HG02840 (cell line): ENCODE results near the gene C1QTNF1.

ENCODE experiments used
- ATAC-seq: cut with Tn5 transposase; IDR thresholded peaks from one replicate; pipeline ENCODE4 v1.9.1; 2021; ENCODE audit warnings: mild to moderate bottlenecking, moderate library complexity, moderate number of reproducible peaks; ENCODE audit not compliant: unreplicated experiment, low FRiP score

Gene C1QTNF1

DNA sequence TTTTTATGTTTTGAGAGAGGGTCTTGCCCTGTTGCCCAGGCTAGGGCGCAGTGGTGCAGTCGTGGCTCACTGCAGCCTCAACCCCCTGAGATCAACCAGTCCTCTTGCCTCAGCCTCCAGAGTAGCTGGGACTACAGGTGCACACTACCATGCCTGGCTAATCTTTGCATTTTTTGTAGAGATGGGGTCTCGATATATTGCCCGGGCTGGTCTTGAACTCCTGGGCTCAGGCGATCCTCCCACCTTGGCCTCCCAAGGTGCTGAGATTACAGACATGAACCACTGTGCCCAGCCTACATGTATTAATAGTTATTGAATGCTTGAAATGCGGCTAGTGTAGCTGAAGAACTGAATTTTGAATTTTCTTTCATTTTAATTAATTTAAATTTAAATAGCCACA is 12.2 kb downstream of the C1QTNF1 start:
- no peak for ATAC-seq

DNA sequence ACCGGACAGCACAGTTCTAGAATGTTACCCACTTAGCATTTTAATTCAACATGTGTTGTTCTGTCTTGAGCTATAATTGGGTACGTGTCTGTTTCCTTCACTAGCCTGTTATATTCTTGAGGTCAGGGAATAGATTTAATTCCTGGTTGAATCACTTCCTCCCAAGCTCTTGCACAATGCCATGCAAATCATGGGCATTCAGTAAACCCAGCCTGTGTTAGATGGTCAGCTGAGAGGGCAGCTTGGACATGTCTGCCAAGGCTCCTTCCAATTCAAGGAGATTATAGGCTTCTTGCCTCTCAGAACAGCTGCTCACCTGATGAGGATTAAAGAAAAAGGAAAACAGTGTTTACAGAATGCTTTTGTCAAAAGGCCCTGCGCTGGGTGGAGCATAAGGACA is 12.6 kb downstream of the C1QTNF1 start:
- ATAC-seq: no peak

DNA sequence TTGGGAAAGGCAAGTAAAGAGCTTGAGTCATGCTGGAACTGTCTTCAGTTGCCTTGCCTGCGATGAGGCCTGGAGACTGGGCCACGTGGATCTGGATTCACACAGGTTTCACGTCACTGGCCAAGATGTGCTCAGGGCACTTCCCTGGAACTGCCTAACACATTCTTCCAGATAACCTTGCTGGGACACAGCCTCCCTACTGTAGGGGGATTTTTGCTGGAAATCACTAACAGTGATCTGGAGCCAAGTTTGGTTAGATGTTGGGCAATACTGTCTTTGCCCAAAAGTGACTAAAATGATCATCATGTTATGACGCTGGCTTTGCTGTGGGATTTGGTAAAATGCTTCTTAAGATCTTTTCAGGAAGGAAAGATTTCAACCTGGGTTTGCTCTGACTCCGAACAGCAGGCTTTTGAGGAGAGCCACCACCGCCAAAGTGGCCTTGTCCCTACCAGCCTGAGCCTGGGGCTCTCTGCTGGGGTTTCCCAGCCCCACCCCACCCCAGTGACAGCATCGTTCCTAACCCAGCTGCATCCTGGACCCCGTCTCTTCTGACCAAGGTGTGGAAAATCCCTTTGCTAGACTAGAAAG is 14.7 kb downstream of the C1QTNF1 start:
- ATAC-seq: no peak

DNA sequence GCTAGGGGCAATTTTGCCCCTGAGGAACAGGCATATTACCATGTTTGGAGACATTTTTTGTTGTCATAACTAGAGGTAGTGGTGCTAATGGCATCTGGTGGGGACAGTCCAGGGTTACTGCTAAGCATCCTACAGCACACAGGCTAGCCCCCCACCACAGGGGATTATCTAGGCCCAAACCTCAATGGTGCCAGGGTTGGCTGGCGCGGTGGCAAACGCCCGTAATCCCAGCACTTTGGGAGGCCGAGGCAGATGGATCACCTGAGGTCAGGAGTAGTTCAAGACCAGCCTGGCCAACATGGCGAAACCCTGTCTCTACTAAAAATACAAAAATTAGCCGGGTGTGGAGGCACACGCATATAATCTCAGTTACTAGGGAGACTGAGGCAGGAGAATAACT is 15.2 kb downstream of the C1QTNF1 start:
- ATAC-seq: no peak

DNA sequence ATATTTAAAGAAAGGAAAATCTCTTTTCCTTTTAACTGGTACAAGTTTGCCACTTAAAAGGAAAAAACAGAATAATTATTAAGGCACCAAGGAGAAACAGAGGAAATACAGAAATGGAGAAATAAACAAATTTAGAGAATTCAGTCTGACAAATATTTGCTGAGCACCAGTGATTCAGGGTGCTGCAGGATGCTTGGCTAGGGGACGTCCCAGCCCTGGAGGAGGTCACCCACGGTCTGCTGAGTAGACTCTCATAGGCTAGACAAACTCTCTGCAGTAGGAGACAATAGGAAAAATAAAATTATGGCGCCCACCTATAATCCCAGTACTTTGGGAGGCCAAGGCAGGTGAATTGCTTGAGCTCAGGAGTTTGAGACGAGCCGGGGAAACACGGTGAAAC is 15.9 kb downstream of the C1QTNF1 start:
- ATAC-seq: no peak

DNA sequence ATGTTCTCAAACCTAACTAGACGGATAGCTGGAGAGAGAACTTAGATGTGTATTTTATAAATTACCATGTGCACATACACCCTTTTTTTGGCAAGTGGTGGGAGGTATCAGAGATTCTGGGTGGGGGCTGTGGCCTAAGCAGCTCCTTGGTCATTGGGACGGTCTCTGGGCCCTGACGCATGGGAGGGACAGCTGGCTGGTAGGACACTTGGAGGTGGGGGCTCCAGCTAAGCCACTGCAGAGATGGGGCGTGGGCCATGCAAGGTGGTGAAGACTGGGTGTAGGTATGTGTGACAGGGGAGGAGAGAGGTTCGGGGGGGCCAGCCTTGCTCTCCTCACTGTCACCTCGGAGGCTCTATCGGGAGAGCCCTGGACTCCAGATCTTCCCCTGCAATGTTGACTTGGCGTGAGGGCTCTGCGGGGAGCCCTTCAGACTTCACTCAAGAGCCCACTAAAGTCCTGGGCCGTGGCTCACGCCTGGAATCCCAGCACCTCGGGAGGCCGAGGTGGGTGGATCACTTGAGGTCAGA is 17.1 kb downstream of the C1QTNF1 start:
- no peak for ATAC-seq

DNA sequence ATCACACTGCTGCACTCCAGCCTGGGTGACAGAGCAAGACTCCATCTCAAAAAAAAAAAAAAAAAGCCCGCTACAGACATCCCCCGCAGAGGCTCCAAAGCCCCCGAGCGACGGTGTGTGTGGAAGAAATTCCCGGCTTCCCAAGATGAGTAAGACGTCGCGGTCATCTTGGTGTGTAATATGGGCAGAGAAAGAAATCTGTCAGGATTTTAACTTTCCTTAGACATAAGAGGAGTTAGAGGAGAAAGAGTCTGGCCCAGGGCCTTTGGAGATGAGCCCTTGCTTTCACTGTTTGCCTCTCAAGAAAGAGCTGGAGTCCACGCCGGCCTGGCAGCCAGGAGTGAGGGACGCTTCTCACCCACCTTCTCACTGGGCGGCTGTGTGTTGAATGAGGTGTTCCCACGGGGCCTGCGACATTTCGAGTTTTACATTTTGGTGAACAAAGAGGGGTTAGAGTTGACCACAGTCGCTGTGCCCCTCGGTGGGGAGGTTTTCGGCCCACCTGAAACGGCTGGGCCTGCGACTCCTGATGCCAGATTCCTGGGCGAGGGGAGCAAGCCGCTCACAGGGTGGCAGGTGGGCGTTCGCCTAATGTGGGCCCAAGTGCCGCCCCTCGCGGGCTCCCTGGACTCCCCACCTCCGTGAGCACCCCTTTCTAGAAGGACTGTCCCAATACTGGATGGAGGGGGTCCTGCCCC is 17.9 kb downstream of the C1QTNF1 start:
- ATAC-seq: no peak

DNA sequence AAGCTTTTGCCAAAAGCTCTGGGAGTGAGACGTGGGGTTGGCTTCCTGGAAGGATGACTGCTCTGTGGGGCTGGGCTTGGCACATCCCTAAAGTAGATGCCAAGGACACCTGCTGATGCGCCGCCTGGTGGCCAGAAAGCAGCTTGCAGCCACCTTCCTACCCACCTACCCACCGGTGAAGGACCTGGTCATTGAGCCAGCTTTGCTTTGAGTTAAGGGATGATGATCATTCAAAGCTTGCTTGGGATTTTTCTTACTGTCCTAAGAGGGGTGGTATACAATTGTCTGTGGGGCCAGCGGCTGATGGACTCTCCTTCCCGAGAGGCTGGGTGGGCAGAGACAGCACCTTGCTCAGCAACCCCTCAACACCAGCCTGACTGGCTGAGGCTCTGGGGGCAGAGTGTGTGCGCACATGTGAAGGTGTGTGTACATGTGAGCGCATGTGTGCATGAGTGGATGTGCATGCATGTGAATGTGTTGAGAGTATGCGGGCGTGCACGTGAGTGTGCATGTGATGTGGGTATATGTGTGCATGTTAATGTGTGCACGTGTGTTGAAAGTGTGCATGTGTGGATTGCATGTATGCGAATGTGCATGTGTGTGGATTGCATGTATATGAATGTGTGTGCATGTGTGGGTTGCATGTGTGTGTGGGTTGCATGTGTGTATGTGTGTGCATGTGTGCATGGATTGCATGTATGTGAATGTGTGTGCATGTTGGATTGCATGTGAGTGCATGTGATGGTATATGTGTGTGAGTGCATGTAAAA is 18.6 kb downstream of the C1QTNF1 start:
- ATAC-seq: no peak

DNA sequence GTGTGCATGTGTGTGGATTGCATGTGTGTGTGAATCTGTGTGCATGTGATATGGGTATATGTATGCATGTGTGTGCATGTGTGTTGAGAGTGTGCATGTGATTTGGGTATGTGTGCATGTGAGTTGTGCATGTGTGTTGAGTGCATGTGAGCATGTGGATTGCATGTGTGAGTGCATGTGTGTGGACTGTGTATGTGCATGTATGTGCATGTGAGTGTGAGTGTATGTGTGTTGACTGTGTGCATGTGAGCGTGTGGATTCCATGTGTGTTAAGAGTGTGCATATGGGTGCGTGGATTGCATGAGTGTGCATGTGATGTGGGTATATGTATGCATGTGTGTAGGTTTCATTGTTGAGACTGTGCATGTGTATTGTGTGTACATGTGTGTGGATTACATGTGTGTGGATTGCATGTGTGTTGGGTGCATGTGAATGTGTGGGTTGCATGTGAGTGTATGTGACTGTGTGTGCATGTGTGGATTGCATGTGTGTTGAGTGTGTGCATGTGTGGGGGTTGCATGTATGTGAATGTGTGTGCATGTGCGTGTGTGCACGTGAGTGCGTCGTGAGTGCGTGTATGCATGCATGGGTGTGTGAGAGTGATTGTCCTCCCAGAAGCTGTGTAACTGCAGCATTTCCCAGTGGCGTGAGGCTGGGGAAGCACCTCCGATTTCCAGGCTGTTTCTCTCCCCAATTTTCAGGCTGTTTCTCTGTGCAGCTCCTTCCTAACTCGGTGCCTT is 19.4 kb downstream of the C1QTNF1 start:
- ATAC-seq: no peak

DNA sequence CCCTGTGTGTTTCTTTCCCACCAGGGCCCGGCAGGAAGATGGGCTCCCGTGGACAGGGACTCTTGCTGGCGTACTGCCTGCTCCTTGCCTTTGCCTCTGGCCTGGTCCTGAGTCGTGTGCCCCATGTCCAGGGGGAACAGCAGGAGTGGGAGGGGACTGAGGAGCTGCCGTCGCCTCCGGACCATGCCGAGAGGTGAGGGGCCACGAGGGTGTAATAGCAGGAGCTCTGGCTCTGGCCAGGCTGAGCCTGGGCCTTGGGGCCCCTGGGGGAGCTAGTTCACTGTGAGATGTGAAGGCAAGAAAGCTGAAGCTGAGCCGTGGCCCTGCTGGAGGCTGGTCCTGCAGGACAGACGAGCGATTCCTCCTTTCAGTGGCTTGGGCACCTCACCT is 20.0 kb downstream of the C1QTNF1 start:
- ATAC-seq: no peak

DNA sequence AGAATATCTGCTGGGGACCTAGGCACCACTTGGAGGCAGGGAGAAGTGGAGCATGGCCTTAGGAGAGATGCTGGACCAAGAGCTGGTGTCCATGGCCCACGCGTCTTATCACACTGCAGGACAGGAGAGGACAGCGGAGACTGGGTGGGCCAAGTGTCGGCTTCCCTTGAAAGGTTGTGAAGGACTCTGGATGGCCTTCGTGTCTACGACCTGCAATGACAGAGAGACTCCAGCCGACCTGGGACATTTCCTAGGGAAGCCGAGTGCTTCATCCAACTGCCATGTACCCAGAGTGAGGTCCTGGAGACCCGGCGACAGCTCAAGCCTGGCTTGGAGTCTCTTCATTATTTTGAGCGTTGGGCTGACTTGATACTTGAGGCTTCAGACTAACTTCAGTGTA is 20.5 kb downstream of the C1QTNF1 start:
- no peak for ATAC-seq

DNA sequence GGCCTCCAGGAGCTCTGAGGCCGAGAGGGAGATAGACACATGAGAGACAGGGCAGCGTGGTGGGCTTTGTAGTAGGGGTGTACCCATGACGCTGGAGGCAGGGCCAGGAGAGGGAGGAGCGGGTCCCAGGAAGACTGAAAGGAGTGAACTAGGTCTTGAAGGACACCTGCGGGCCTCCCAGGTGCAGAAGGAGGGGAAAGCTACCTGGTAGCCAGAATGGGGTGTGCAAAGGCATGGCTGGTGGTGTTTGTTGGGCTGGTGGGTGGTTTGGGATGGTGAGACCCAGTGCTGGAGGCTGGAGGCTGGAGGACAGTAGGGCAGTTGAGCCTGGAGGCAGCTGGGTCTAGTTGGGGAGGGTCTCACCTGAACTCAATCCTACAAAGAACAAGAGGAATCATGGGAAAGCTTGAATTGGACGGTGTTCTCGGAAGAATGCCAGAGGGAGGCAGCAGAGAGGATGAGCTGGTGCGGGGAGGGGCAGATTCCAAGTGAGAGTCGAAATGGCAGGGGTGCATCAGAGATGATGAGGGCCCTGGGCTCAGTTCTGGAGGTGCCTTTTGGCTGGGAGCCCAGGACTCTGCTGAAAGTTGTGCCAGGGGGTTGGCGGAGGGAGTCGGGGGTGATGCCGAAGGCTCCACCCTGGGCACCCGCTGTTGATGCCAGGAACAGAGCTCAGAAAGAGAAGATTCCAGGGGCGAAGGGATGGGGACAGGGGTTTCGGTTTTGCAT is 21.2 kb downstream of the C1QTNF1 start:
- no peak for ATAC-seq

DNA sequence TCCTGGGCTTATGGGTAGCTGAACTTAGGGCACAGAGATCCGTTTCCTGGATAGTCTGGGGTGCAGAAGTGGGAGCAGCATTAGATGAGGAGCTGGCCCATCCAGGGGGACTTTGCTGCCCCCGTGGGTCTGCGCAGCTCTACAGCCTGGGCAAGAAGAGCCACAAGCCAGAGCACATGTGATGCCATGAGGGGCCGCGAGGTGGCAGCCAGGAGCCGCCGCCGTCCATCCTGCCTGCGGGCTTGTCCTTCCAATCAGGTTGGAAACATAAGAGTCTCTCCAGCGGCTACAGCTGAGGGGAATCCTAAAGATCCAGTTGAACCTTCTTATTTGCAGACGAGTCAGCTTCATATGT is 21.9 kb downstream of the C1QTNF1 start:
- ATAC-seq: no peak

DNA sequence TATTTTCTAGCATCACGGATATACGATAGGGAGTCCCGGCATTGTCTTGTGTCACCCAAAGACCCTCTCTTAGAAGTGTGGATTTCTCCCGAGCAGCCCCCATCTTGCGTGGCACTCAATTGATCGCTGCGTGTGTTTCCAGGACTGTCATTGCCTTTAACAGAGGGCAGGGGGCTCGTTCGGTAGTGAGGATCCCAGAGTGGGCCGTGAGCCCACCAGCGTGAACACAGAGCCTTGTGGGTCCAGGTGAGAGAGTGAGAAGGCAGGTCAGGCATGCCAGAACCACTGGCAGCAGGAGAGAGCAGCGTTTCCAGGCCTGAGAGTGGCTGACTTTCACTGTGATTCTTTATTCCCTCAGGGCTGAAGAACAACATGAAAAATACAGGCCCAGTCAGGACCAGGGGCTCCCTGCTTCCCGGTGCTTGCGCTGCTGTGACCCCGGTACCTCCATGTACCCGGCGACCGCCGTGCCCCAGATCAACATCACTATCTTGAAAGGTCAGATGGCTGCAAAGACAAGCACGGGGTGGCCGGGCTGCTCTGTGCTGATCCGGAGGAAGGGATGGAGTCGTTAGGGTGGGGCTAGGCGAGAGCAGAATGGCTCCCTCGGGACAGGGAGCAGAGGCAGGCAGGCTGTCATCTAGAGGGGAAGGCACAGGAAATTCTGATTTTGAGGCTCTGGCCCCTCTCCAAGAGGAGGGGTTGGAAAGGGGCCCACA is 22.4 kb downstream of the C1QTNF1 start:
- no peak for ATAC-seq

DNA sequence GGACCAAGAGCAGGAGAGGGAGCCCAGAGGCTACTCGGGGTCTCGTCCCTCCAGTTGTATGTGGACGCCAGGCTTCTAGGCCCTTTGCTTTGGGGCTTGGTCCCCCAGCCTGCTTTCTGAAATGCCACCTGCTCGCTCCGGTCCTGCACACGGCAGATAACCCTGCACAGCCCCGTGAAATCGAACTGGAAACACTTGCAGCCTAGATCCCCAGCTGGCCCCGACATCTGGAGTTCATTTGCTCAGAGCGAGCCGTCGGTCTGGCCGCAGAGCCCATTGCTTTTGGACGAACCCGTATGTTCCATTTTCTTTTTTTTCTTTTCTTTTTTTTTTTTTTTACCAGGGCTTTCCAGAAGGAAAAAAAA is 22.9 kb downstream of the C1QTNF1 start:
- ATAC-seq: no peak

DNA sequence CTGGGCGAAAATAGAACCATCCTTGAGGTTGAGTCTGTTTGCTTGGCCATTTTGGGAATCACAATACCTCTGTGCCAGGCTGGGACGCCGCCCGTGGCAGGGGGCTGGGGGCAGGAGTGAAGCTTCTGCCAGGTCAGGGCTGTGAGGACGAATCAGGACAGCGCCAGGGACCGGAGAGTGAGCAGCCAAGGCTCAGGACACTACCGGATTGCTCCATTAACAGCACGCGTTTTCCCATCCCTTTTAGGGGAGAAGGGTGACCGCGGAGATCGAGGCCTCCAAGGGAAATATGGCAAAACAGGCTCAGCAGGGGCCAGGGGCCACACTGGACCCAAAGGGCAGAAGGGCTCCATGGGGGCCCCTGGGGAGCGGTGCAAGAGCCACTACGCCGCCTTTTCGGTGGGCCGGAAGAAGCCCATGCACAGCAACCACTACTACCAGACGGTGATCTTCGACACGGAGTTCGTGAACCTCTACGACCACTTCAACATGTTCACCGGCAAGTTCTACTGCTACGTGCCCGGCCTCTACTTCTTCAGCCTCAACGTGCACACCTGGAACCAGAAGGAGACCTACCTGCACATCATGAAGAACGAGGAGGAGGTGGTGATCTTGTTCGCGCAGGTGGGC is 23.4 kb downstream of the C1QTNF1 start:
- ATAC-seq: no peak

DNA sequence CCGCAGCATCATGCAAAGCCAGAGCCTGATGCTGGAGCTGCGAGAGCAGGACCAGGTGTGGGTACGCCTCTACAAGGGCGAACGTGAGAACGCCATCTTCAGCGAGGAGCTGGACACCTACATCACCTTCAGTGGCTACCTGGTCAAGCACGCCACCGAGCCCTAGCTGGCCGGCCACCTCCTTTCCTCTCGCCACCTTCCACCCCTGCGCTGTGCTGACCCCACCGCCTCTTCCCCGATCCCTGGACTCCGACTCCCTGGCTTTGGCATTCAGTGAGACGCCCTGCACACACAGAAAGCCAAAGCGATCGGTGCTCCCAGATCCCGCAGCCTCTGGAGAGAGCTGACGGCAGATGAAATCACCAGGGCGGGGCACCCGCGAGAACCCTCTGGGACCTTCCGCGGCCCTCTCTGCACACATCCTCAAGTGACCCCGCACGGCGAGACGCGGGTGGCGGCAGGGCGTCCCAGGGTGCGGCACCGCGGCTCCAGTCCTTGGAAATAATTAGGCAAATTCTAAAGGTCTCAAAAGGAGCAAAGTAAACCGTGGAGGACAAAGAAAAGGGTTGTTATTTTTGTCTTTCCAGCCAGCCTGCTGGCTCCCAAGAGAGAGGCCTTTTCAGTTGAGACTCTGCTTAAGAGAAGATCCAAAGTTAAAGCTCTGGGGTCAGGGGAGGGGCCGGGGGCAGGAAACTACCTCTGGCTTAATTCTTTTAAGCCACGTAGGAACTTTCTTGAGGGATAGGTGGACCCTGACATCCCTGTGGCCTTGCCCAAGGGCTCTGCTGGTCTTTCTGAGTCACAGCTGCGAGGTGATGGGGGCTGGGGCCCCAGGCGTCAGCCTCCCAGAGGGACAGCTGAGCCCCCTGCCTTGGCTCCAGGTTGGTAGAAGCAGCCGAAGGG is 24.2 kb downstream of the C1QTNF1 start:
- no peak for ATAC-seq
